ENCODE data around the gene TMEM132E.

Gene TMEM132E

DNA sequence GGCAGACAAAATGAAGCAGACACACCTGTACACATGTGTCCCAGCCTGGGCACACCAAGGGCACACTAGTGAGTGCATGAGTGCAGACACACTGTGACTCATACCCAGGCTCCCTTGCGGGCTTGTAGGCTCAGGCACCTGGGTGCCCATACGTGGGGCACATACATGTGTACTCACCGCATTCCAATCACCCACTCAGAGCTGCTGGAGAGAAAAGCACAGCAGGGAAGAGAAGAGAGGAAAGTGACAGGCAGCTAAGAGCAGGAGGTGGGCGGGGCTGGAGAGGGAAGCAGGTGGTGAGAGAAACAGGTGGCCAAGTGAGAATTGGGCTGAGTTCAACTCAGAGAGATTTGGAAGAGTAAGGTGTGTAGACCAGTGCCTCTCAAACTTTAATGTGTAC is 54.0 kb downstream of the TMEM132E start:
- Histone ChIP-seq H3K27ac (ENCODE audit: low read length) (no peak overlapping the region), H3K4me3 (ENCODE audit: low read length) (no peak overlapping the region), H3K9me3 (ENCODE audit: insufficient read depth, low read length) (no peaks in the 10 kb centered on the region), H3K36me3 (replicated peaks; ENCODE audit: low read depth, low read length) (no peaks in the 10 kb centered on the region), H3K9ac (ENCODE audit: low read length) (no peak overlapping the region), H2AFZ (ENCODE audit: low read depth, low read length) (no peak overlapping the region), H3K4me1 (ENCODE audit: low read length) (no peaks in the 10 kb centered on the region), H4K20me1 (ENCODE audit: insufficient read depth, low read length) (no peaks in the 10 kb centered on the region), H3K4me2 (ENCODE audit: low read length) (no peak overlapping the region), H3K79me2 (ENCODE audit: low read length) (no peaks in the 10 kb centered on the region), H3K27me3 (ENCODE audit: low read depth, low read length) (peaks cover 53% of the 10 kb centered on the region)
- TF ChIP-seq, protein P1, sequence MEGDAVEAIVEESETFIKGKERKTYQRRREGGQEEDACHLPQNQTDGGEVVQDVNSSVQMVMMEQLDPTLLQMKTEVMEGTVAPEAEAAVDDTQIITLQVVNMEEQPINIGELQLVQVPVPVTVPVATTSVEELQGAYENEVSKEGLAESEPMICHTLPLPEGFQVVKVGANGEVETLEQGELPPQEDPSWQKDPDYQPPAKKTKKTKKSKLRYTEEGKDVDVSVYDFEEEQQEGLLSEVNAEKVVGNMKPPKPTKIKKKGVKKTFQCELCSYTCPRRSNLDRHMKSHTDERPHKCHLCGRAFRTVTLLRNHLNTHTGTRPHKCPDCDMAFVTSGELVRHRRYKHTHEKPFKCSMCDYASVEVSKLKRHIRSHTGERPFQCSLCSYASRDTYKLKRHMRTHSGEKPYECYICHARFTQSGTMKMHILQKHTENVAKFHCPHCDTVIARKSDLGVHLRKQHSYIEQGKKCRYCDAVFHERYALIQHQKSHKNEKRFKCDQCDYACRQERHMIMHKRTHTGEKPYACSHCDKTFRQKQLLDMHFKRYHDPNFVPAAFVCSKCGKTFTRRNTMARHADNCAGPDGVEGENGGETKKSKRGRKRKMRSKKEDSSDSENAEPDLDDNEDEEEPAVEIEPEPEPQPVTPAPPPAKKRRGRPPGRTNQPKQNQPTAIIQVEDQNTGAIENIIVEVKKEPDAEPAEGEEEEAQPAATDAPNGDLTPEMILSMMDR (IDR thresholded peaks at IDR 0.05; ENCODE audit: low read depth, low read length): no peak
- TF ChIP-seq EZH2phosphoT487 (IDR thresholded peaks at IDR 0.05; ENCODE audit: low read depth): no peak

DNA sequence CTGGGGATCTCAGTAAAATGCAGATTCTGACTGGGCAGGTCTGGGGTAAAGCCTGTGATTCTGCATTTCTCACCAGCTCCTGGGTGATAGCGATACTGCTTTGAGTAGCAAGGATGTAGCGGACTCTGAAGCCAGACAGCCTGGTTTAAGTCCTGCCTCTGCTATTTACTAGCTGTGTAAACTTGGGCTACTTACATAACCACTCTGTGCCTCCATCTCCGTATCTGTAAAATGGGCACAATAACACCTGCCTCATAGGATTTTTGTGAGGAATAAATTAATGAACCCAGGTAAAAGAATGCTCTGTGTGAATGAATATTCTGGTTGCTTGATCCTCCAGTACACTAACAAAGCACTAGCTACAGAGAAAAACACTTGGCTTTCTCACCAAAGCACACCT is 54.4 kb downstream of the TMEM132E start:
- Histone ChIP-seq H3K4me2 (ENCODE audit: low read length) (no peak overlapping the region), H2AFZ (ENCODE audit: low read depth, low read length) (no peak overlapping the region), H3K27me3 (ENCODE audit: low read depth, low read length) (peaks cover 49% of the 10 kb centered on the region), H3K9ac (ENCODE audit: low read length) (no peak overlapping the region), H3K36me3 (replicated peaks; ENCODE audit: low read depth, low read length) (no peaks in the 10 kb centered on the region), H3K4me1 (ENCODE audit: low read length) (no peaks in the 10 kb centered on the region), H3K4me3 (ENCODE audit: low read length) (no peak overlapping the region), H3K27ac (ENCODE audit: low read length) (no peak overlapping the region), H4K20me1 (ENCODE audit: insufficient read depth, low read length) (no peaks in the 10 kb centered on the region), H3K9me3 (ENCODE audit: insufficient read depth, low read length) (no peaks in the 10 kb centered on the region), H3K79me2 (ENCODE audit: low read length) (no peaks in the 10 kb centered on the region)
- TF ChIP-seq, protein P1 (IDR thresholded peaks at IDR 0.05; ENCODE audit: low read depth, low read length): no peak
- TF ChIP-seq EZH2phosphoT487 (IDR thresholded peaks at IDR 0.05; ENCODE audit: low read depth): no peak

DNA sequence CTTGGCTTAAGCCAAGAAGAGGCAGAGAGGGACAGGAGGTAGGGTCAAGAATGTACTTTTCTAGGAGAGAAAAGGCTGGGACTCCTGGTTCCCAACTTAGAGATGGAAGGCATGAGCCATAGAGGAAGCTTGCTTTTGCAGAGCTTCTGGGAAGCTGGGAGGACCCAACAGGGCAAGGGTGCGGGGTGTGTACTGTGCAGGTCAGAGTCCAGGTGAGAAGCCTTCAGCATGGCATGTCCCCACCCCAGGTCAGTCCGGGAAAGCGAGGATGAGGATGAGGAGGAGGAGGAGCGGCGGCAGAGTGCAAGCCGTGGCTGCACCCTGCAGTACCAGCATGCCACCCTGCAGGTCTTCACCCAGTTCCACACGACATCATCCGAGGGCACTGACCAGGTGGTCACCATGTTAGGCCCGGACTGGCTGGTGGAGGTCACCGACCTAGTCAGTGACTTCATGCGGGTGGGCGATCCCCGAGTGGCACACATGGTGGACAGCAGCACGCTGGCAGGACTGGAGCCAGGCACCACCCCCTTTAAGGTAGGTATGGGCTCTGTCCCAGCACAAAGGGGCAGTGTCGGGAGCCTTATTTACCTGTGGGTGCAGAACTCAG is 55.3 kb downstream of the TMEM132E start:
- Histone ChIP-seq H3K4me2 (ENCODE audit: low read length) (no peak overlapping the region), H3K27me3 (ENCODE audit: low read depth, low read length) (peaks cover 53% of the 10 kb centered on the region), H3K36me3 (replicated peaks; ENCODE audit: low read depth, low read length) (no peaks in the 10 kb centered on the region), H4K20me1 (ENCODE audit: insufficient read depth, low read length) (no peaks in the 10 kb centered on the region), H2AFZ (ENCODE audit: low read depth, low read length) (no peak overlapping the region), H3K27ac (ENCODE audit: low read length) (no peak overlapping the region), H3K79me2 (ENCODE audit: low read length) (no peaks in the 10 kb centered on the region), H3K4me3 (ENCODE audit: low read length) (no peak overlapping the region), H3K9ac (ENCODE audit: low read length) (no peak overlapping the region), H3K4me1 (ENCODE audit: low read length) (no peaks in the 10 kb centered on the region), H3K9me3 (ENCODE audit: insufficient read depth, low read length) (no peaks in the 10 kb centered on the region)
- no peak for TF ChIP-seq EZH2phosphoT487 (IDR thresholded peaks at IDR 0.05; ENCODE audit: low read depth)
- TF ChIP-seq, protein P1 (IDR thresholded peaks at IDR 0.05; ENCODE audit: low read depth, low read length): no peak

DNA sequence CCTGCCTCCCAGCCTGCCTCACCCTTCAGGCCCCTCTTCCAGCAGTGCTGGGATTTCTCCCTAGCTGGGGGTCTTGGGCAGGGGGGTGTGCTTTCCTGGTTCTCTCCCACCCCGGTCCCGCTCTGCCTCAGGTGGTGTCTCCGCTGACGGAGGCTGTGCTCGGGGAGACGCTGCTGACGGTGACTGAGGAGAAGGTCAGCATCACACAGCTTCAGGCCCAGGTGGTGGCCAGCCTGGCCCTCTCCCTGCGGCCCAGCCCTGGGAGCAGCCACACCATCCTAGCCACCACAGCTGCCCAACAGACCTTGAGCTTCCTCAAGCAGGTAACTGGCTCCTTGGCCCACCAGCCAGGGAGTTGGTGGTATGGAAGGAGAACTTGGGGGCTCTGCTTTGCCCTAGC is 56.5 kb downstream of the TMEM132E start:
- H3K79me2 ChIP-seq (ENCODE audit: low read length): no peaks in the 10 kb centered on the region
- no peak for TF ChIP-seq EZH2phosphoT487 (IDR thresholded peaks at IDR 0.05; ENCODE audit: low read depth)
- TF ChIP-seq, protein P1 (IDR thresholded peaks at IDR 0.05; ENCODE audit: low read depth, low read length): no peak
- H3K9me3 ChIP-seq (ENCODE audit: insufficient read depth, low read length): no peaks in the 10 kb centered on the region
- H3K27ac ChIP-seq (ENCODE audit: low read length): no peak overlapping the region
- H2AFZ ChIP-seq (ENCODE audit: low read depth, low read length): no peak overlapping the region
- no peaks in the 10 kb centered on the region for H3K36me3 ChIP-seq (replicated peaks; ENCODE audit: low read depth, low read length)
- peaks cover 58% of the 10 kb centered on the region for H3K27me3 ChIP-seq (ENCODE audit: low read depth, low read length)
- no peak overlapping the region for H3K4me3 ChIP-seq (ENCODE audit: low read length)
- no peak overlapping the region for H3K9ac ChIP-seq (ENCODE audit: low read length)
- H4K20me1 ChIP-seq (ENCODE audit: insufficient read depth, low read length): no peaks in the 10 kb centered on the region
- no peaks in the 10 kb centered on the region for H3K4me1 ChIP-seq (ENCODE audit: low read length)
- no peak overlapping the region for H3K4me2 ChIP-seq (ENCODE audit: low read length)

Measured in OCI-LY3 (cell line).